ENCODE measurements around the gene PBX1.
"Not testable (repeated sequence)": the region's sequence is repeated elsewhere in the genome, so short reads cannot be mapped to it uniquely, and the experiment has no call there.

Gene PBX1

GRCh38 chr1:164602101-164602422 lies 43.1 kb downstream of the PBX1 start:
- peak; percentile 56 to 98 for DNase-seq (ENCODE audit: low read depth in 1 of 2, low spot score in 1 of 2)

GRCh38 chr1:164602480-164603093 lies 43.6 kb downstream of the PBX1 start:
- no peak for TF ChIP-seq JUND (IDR thresholded peaks at IDR 0.05; ENCODE audit: low read depth)
- DNase-seq (ENCODE audit: low read depth in 1 of 2, low spot score in 1 of 2), result peak in 1 of 2 experiments; percentile 91
- in situ Hi-C loops (cut with HindIII; ENCODE audit: low pct_unique_long_range_greater_than_20kb, low sequenced_read_pairs), result no loop called here

More at GRCh38 chr1:164602101-164602422, 43.1 kb downstream of the PBX1 start:
- 0 out of 2 replicates have a peak, but pooled peaks have one; percentile 31 for TF ChIP-seq JUND (IDR thresholded peaks at IDR 0.05; ENCODE audit: low read depth)
- in situ Hi-C loops (cut with HindIII; ENCODE audit: low pct_unique_long_range_greater_than_20kb, low sequenced_read_pairs), result no loop called here

GRCh38 chr1:164603805-164604204 lies 44.8 kb downstream of the PBX1 start:
- in situ Hi-C loops (cut with HindIII; ENCODE audit: low pct_unique_long_range_greater_than_20kb, low sequenced_read_pairs); DNase-seq (ENCODE audit: low read depth in 1 of 2, low spot score in 1 of 2): not testable (repeated sequence)

GRCh38 chr1:164604541-164604940 lies 45.6 kb downstream of the PBX1 start:
- no peak for TF ChIP-seq JUND (IDR thresholded peaks at IDR 0.05; ENCODE audit: low read depth)
- DNase-seq (ENCODE audit: low read depth in 1 of 2, low spot score in 1 of 2), result no peak
- in situ Hi-C loops (cut with HindIII; ENCODE audit: low pct_unique_long_range_greater_than_20kb, low sequenced_read_pairs), result no loop called here

- peak in 1 of 2 experiments; percentile 65 for DNase-seq (ENCODE audit: low read depth in 1 of 2, low spot score in 1 of 2)
- in situ Hi-C loops (cut with HindIII; ENCODE audit: low pct_unique_long_range_greater_than_20kb, low sequenced_read_pairs), result no loop called here
- TF ChIP-seq JUND (IDR thresholded peaks at IDR 0.05; ENCODE audit: low read depth), result peak; percentile 41; the same call in 1 of the 2 replicates
Observed at GRCh38 chr1:164605254-164606091, 46.5 kb downstream of the PBX1 start.

- no peak for TF ChIP-seq JUND (IDR thresholded peaks at IDR 0.05; ENCODE audit: low read depth)
- in situ Hi-C loops (cut with HindIII; ENCODE audit: low pct_unique_long_range_greater_than_20kb, low sequenced_read_pairs), result no loop called here
- DNase-seq (ENCODE audit: low read depth in 1 of 2, low spot score in 1 of 2), result no peak
Observed at GRCh38 chr1:164607351-164607750, 48.4 kb downstream of the PBX1 start.

GRCh38 chr1:164608651-164609057 lies 49.7 kb downstream of the PBX1 start:
- in situ Hi-C loops (cut with HindIII; ENCODE audit: low pct_unique_long_range_greater_than_20kb, low sequenced_read_pairs), result no loop called here
- TF ChIP-seq JUND (IDR thresholded peaks at IDR 0.05; ENCODE audit: low read depth), result no peak
- no peak for DNase-seq (ENCODE audit: low read depth in 1 of 2, low spot score in 1 of 2)

- TF ChIP-seq JUND (IDR thresholded peaks at IDR 0.05; ENCODE audit: low read depth), result no peak
- in situ Hi-C loops (cut with HindIII; ENCODE audit: low pct_unique_long_range_greater_than_20kb, low sequenced_read_pairs), result no loop called here
- no peak for DNase-seq (ENCODE audit: low read depth in 1 of 2, low spot score in 1 of 2)
Observed at GRCh38 chr1:164609089-164609488, 50.1 kb downstream of the PBX1 start.

- no peak for TF ChIP-seq JUND (IDR thresholded peaks at IDR 0.05; ENCODE audit: low read depth)
- in situ Hi-C loops (cut with HindIII; ENCODE audit: low pct_unique_long_range_greater_than_20kb, low sequenced_read_pairs), result no loop called here
- no peak for DNase-seq (ENCODE audit: low read depth in 1 of 2, low spot score in 1 of 2)
Observed at GRCh38 chr1:164610538-164611222, 51.7 kb downstream of the PBX1 start.

- peak in 1 of 2 experiments; percentile 71 for DNase-seq (ENCODE audit: low read depth in 1 of 2, low spot score in 1 of 2)
- in situ Hi-C loops (cut with HindIII; ENCODE audit: low pct_unique_long_range_greater_than_20kb, low sequenced_read_pairs), result no loop called here
- no peak for TF ChIP-seq JUND (IDR thresholded peaks at IDR 0.05; ENCODE audit: low read depth)
Observed at GRCh38 chr1:164611754-164612642, 53.0 kb downstream of the PBX1 start.

GRCh38 chr1:164613176-164613575 lies 54.2 kb downstream of the PBX1 start:
- in situ Hi-C loops (cut with HindIII; ENCODE audit: low pct_unique_long_range_greater_than_20kb, low sequenced_read_pairs), result no loop called here
- TF ChIP-seq JUND (IDR thresholded peaks at IDR 0.05; ENCODE audit: low read depth), result no peak
- DNase-seq (ENCODE audit: low read depth in 1 of 2, low spot score in 1 of 2), result peak in 1 of 2 experiments; percentile 48

GRCh38 chr1:164614316-164614715 lies 55.3 kb downstream of the PBX1 start:
- TF ChIP-seq JUND (IDR thresholded peaks at IDR 0.05; ENCODE audit: low read depth), result no peak
- in situ Hi-C loops (cut with HindIII; ENCODE audit: low pct_unique_long_range_greater_than_20kb, low sequenced_read_pairs), result no loop called here
- no peak for DNase-seq (ENCODE audit: low read depth in 1 of 2, low spot score in 1 of 2)
